Measurements from ENCODE around the gene ASNS.

The ASNS gene

GRCh38 chr7:97842006-97842405 is 30.2 kb downstream of the ASNS start:
- no peak for DNase-seq

GRCh38 chr7:97835296-97836138 is 36.7 kb downstream of the ASNS start:
- DNase-seq = peak; percentile 70

GRCh38 chr7:97819161-97819560 is 53.0 kb downstream of the ASNS start:
- DNase-seq = peak; percentile 56

GRCh38 chr7:97818066-97818663 is 54.0 kb downstream of the ASNS start:
- no peak for DNase-seq

Data from NCI-H1092 (cell line).